ENCODE data around the gene AMZ1. TPM values are rescaled to one million over a fixed set of nuclear protein-coding genes. Genes with fewer than 3 reads are reported as not detected.

Gene AMZ1
- total and polyA plus RNA-seq, 8 donors: under 0.01 to 1.4 (median 0.45) TPM; not detected in 5

Other genes starting within 250 kb of the AMZ1 start
- not detected for gene GRIFIN, start 211.8 kb upstream of the AMZ1 start, total RNA-seq
- not detected for gene GRIFIN, start 211.8 kb upstream of the AMZ1 start, polyA plus RNA-seq
- gene LFNG, start 168.4 kb upstream of the AMZ1 start, total RNA-seq: 100 to 1,000 TPM in 1 of 5 donors, 10 to 100 TPM in 3, 1 to 10 TPM in 1; 8.0 to 103 (median 36.2) TPM
- gene LFNG, start 168.4 kb upstream of the AMZ1 start, polyA plus RNA-seq: 10 to 100 TPM; 11.8 to 15.4 (median 14.1) TPM
- gene BRAT1, start 132.7 kb upstream of the AMZ1 start, total RNA-seq: 100 to 1,000 TPM in 1 of 5 donors, 10 to 100 TPM in 4; 16.3 to 119 (median 35.7) TPM
- gene BRAT1, start 132.7 kb upstream of the AMZ1 start, polyA plus RNA-seq: 10 to 100 TPM; 23.5 to 25.2 (median 23.5) TPM
- 100 to 1,000 TPM in 1 of 5 donors, 10 to 100 TPM in 3, 1 to 10 TPM in 1; 1.8 to 248 (median 49.1) TPM for gene IQCE, start 129.2 kb upstream of the AMZ1 start, total RNA-seq
- 10 to 100 TPM in 1 of 3 donors, 1 to 10 TPM in 2; 3.0 to 10.5 (median 7.5) TPM for gene IQCE, start 129.2 kb upstream of the AMZ1 start, polyA plus RNA-seq
- gene TTYH3, start 56.2 kb upstream of the AMZ1 start, total RNA-seq: 10 to 100 TPM; 16.2 to 79.1 (median 20.5) TPM
- gene TTYH3, start 56.2 kb upstream of the AMZ1 start, polyA plus RNA-seq: 10 to 100 TPM in 1 of 3 donors, 1 to 10 TPM in 2; 4.1 to 10.8 (median 4.3) TPM
- 10 to 100 TPM in 4 of 5 donors, 1 to 10 TPM in 1; 2.0 to 54.6 (median 28.6) TPM for gene GNA12, start 156.1 kb downstream of the AMZ1 start, total RNA-seq
- 10 to 100 TPM in 2 of 3 donors, 1 to 10 TPM in 1; 6.0 to 24.7 (median 19.4) TPM for gene GNA12, start 156.1 kb downstream of the AMZ1 start, polyA plus RNA-seq